GM19438 (cell line): ENCODE data around the gene MPP1.

Source experiments
- ATAC-seq: cut with Tn5 transposase; IDR thresholded peaks from one replicate; pipeline ENCODE4 v1.9.1; 2021; ENCODE audit warnings: low read depth; ENCODE audit not compliant: unreplicated experiment

Gene MPP1

DNA sequence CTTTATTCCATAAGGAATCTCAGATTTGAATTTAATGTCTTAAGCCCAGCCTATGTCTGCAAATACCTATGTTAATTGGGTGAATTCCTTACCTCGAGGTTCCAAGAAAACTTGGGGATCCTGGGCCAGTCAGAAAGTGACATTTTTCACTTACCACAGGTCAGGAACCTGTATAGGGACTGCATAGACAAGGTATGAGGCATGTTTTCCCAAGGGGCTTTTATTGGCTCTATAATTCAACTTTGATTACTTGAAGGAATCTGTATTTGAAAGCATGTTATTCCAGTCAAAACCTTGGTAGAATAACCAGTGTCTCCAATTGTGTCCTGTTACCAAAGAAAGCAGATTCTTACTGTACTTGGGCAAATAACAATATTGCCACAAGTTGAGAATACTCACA lies 8.5 kb upstream of the MPP1 start:
- ATAC-seq: no peak

DNA sequence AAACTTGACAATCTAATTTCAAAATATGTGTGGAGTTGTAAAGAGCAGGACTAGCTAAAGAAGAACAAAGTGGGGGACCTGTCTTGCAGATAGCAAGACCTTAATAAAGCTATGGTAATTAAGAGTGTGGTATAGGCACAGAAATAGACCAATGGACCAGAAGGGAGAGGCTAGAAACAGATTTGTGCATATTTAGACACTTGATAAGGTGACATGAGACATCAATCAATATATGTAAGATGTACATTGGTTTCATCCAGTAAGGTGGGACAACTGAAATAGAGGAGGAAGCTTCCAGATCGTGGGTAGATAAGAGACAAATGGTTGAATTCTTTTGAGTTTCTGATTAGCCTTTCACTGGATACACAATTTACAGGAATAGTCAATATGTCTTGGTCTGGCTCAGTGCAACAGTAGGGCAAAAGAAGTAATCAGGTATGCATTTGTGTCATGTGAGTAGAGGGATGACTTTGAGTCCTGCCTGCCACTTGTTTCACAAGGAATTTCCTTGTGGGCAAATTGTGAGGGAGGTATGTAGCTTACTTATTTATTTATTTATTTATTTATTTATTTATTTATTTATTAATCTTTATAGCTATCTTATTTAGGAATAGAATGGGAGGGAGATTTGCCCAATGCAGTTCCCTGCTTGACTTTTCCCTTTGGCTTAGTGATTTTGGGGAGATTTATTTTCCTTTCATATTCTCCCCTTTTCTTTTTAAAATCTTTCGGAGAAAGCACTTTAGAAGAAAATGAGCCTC lies 7.2 kb upstream of the MPP1 start:
- no peak for ATAC-seq

DNA sequence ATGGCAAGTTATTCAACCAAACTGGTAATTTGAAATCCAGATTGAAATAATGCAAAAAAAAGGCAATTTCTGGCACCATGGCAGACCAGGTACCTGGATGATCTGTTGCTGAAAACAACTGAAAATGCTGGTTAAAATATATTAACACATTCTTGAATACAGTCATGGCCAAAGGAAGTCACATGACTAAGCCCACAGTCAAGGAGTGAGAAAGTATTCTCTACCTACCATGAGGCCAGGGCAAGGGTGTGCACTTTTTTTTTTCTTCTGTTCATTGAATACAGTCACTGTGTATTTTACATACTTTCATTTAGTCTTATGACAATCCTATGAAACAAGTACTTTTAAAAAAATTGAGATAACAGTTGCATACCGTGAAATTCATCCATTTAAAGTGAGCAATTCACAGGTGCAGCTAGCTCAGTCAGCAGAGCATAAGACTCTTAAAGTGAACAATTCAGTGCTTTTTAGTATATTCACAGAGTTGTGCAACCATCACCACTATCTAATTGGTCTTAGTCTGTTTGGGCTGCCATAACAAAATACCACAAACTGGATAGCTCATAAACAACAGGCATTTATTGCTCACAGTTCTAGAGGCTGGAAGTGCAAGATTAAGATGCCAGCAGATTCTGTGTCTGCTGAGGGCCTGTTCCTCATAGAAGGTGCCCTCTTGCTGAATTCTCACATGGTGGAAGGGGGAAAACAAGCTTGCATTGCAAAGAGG lies 4.8 kb upstream of the MPP1 start:
- ATAC-seq: no peak

DNA sequence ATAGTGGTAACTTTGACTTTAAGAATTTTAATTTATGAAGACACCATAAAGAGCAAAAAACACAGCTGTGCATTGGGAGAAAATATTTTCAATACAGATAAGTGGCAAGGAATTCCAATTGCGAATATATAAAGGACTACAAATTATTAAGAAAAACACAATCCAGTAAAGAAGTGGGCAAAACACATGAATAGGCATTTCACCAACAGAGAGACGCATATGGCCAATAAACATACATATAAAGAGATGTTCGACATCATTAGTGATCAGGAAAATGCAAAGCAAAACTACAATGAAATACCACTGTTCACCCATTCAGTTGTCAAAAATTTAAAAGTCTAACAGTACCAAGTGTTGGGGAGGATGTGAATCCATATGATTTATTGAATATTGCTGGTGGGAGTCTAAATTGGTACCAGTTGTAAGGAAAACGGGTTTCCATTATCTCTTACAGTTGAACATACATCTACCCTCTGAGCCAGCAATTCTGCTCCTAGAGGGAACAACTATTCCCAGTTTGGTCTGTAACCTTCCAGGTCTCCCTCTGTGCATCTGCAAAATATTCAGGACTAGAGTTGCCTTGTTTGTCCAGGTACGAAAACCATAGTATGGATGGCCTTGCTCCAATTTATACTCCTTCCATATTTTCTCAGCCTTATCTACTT lies 1.7 kb upstream of the MPP1 start:
- no peak for ATAC-seq

DNA sequence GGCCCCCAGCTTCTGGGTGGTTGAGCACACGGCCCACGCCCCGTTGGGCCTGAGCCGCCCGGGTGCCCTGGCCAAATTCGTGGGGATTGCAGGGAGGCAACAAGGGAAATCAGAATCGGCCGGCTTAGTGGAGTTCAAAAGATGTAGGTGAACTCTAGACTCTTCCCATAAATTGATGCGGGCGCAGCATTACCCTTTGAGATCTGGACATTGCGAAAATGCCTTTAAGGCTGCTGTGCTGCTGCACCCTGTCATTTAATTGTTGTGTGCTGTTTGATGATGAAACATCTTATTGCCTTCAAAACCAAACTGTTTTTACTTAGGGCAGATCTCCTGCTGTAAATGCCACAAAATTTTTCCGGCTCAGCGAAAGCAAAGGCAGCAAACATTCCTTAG lies 409 bp upstream of the MPP1 start:
- ATAC-seq: no peak

DNA sequence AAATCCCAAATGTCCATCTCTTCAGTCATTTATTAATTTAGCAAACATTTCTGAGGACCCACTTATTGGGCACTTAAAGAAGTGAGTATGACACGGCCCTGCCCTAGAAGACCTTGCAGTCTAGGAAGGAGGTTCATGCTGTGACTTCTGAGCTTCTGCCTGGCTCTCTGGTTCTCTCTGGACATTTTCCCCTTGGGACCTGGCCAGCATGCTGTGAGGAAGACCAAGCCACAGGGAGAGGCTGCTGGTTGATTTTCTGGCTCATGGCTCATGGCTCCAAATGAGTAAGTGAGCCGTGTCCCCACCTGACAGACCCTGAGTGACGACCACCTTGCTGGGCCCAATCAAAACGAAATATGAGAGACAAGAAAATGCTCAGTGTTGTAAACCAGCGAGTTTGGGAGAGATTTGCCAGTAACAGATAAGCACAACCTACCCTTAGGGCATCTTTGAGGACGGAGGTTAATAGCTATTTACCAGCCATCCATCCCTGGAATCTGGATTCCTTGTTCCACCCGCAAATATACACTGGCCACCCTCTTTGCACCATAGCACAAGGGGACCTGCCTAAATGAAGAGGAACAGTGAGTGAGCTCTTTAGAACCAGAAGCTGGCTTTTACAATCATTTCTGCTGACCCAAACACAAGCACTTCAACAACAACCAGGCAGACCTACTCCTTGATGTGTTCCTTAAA lies 876 bp downstream of the MPP1 start:
- peak; percentile 8 for ATAC-seq

DNA sequence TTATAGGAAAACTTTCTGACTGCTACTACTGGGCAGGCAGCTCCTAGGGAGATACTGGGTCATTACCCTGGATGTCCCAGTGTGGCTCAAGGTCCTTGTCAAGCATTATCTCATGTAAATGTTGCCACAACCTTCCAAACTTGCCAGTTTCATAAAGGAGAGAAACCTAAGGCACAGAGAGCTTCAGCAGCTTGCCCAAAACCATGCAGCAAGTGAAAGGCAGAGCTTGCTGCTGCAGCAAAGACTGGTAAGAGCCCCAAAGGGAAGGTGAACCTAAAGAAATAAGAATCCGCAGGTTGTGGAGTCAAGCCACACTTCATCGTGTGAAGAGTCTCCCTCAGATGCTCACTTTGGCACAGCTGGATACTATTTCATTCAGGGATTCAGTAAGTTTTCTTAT lies 2.3 kb downstream of the MPP1 start:
- ATAC-seq: no peak

DNA sequence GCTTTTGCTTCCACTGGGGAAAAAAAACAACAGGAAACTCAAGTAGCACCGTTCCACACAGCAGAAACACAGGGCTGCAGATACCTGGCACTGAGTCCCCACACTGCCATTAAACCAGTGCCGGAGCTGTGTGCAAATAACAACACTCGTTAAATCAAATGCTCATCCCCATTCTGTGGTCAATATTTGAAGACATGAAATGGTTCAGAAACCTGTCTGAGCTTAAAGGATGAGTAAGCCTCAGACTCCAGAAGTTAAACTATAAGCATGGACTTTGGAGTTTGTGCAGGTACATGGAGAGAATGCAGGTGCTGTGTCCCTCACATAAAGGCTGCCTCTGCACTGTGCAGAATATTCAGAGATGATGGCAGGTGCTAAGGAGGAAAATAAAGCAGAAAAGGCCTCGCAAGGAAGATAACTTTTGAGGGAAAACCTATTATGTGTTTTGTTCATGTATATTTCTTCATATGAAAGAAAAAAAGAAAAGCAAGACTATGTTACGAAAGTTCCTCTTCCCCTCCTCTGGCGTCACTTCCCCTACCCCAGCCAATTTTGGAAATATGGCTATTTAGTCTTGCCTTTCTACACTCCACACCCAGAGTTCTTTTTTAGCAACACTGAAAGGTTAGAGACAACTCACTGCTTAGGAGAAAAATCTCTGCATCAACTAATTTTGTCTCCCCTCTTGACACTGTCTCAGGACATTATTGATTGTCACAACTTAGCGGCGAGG lies 4.6 kb downstream of the MPP1 start:
- ATAC-seq: no peak

DNA sequence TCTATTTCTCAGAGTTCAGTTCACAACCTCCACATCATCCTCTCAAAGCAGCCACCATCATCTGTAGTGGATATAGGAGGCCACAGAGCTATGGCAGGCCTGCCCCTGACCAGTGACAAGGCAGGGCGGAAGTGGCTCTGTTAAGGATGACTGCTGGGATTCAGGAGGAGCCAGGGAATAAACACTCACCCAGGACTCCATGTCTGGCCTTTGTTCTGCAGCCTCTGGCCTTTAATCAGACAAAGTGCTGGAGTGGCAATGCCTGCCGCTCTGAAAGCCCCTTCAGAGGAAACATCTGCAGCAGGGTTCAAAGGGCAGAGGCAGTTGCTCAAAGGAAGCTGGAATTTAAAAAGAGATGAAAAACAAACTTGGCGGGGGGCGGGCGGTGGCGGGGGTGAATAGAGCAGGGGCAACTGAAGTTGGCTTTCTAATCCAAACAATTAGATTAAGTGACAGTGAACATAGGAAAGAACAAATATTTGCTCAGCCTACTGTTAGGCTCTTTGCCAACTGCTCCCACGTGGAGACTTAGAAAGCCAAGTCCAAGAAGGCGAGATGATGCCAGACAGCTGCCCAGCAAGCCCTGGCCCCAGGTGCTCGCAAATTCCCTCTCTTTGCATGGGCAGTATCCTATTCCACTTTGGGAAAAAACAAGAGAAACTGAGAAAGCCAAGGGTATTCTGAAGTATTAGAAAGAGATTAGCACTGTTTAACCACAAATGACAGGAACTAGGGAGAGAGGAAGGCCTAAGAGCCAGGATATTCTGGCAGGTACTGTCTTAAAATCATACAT lies 5.5 kb downstream of the MPP1 start:
- no peak for ATAC-seq

DNA sequence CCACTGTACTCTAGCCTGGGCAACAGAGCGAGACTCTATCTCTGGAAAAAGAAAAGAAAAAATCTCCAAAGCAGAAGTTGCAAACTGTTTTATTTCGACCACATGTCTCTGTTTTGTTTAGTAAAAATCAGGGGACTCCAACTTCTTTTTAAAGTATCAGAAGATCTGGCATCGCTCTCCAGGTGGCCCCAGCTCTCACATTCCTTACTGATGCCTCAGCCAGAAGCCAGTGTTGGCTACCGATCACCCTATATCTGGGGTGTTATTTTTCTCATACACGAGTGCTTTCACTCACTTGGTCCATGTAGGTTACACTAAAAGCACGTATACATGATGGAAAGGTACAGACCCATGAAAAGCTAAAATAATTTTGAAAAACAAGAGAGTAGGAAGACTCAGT lies 8.3 kb downstream of the MPP1 start:
- ATAC-seq: no peak

DNA sequence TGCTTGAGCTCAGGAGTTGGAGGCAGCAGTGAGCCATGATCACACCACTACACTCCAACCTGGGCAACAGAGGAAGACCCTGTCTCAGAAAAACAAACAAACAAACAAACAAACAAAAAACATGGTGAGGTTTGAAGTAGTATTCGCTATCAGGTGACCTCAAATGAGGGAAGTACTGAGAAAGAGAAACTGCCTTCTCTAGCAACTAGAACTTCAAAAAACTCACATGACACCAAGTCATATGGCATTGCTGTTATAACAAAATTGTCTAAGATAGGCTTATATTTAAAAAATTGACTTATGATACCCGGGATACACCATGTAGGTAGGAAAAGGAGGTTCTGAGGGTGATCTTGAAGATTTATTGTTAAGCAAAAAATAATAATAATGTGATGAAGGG lies 10.3 kb downstream of the MPP1 start:
- ATAC-seq: no peak

DNA sequence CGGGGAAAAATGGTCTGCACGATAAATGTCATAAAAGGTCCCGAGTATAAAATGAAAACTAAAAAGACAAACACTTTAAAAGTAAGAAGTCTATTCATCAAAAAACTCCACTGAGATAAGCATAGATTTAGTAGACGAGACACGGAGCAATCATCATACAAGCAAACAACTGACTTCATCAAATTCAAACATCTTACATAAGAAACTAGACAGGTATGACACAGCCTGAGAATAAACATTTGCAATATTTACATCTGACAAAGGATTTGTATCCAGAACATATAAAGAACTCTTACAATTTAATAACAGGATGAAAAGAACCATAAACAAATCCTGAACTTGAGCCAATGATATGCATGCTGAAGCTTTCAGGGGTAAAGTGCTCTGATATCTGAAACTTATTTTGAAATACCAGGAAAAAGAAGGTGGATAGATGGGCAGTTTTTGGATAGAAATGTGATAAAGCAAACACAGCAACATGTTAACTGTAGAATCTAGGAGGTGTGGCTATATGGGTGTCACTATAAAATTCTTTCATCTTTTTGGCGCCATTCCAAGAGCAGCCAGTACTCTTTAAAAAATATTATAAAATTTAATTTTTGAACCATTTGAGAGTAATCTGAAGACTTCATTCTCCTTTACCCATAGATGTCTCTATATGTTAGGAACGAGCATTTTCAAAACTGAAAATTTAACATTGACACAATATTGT lies 12.0 kb downstream of the MPP1 start:
- ATAC-seq: no peak

DNA sequence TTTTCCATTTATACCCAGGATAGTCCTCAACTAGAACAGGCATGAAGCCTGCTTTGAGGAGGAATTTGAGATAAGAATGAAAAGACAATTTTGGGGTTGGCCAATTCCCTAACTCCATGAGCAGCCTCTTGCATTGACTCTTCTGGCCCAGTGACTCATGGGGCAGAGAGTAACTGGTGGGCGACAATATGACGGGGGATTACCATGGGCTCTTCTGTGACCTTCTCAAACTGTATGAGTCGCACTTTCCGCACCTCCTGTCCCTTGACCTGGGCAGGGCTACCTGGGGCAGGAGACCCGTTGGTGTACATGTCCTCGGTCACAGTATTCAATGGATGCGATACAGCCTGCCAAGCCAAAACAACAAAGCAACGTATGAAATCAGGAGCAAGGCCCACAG lies 13.3 kb downstream of the MPP1 start:
- ATAC-seq: no peak

DNA sequence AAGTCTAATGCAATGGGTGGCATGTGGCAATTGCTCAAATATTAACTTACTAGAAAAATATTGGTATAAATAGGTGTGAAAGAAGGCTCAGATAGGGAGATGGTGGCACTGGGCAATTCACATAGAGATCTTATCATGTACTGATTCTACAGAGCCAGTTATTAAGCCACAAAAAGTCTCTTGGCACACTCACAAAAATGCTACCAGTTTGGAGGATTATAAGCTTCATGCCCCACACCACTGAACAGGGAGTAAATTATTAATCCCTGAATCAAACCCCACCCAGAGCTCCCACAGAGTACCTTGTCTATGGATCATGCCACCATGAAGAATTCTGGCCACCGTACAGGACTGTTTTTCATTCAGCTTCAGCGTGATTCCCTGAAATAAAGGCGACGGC lies 13.8 kb downstream of the MPP1 start:
- ATAC-seq: no peak

DNA sequence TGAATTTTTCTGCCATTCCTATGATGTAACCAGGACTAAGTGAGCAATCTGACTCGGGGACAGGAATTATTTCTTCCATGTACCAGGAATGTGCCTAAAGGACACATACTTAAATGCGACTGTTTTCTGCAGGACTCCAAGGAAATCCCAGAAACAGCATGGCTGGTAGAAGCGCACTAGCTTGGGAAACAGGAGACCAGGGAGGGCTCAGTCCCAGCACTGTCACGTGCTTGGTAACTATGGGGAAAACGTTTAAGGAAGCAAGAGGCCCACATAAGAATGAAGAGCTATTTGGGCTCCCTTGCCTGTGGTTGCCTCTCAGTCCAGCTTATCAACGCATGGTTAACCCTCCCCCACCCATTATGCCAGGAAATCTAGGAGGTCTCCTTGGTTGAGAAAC lies 19.6 kb downstream of the MPP1 start:
- ATAC-seq: no peak

DNA sequence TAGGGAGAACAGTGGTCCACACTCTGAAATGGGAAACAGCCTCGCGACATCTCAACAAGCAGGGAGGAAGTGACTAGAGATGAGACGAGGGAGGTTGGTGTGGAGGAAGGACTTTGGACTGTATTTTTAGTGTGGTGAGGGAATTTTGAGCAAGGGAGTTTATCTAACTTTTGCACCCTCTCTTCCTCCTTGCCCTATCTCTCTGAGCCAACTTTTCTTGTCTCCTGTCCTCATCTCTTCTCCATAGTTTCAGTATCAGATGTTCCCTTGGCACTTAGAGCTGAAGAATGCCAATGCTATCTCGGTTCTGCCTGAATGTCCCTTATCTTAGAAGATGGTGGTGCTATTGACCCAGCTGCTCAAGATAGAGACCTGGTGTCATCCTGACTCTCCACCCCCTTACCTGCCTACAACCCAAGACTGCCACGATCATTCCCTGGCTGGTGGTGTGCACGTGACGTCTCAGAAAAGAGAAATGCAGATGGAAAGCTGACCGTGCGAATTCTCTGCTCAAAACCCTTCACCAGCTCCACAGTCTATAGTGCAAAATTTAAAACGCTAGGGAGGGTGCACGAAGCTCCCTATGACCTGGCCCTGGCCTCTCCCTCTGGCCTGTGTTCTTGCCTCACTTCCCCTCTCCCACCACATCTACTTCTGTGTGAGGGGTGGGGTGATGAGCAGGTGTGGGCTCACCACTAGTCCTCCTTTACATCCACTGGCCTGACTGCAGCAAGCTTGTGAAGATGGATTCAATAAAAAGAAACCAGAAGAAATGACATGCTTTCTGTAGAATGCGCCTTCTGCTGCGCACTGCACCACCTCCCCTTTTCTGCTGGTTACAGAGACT lies 20.9 kb downstream of the MPP1 start:
- ATAC-seq: no peak

DNA sequence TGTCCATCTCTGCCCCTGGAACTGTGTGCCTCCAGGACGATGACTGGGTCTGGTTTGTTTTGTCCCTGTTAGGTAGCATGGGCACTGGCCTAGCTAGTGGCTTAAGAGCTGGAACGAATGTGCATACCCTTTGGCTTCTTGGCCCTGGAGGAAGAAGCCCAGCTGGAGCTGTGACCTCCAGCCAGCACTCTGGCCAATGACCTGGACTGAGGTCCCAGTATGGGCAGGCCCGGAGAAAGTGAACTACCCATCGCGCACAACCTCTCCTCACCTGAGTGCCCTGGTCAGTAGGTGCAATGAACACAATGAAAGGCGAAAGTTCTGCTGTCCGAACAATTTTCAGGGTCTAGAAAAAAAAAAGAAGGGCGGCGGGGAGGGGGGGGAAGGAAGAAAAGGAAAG lies 24.3 kb downstream of the MPP1 start:
- no peak for ATAC-seq

DNA sequence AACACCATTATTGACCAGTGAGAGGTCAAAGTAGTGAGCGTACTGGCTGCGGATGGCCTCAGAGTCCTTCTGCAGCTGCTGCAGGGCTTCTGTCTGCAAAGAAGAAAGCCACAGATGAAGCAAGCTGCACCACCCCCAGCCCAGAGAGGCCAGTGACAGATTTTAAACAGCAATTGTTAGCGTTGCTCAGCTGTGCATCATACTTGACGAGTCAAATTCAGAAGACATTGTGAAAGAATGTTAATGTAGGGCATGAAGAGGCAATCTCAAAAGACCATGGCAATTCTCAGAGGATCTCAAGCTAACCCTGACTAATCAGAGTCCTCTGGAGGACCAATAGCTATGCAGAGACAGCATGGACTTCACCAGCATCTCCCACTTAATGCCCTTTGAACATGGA lies 26.0 kb downstream of the MPP1 start:
- ATAC-seq: no peak
